ENCODE data around the gene M1AP. TPM values are rescaled to one million over a fixed set of nuclear protein-coding genes. Genes with fewer than 3 reads are reported as not detected.
A peak's percentile ranks its signal among the peaks of the same experiment; 100 is the strongest.

M1AP gene
- total and polyA plus RNA-seq, 9 of the 15 experiments (the other 6 are each of a cell fraction or from before 2014, with no cell fraction given): 0.06 to 0.33 (median 0.11) TPM; not detected in 4

- TF ChIP-seq HNRNPLL (IDR thresholded peaks at IDR 0.05; ENCODE audit: low read depth, low read length, poor library complexity, severe bottlenecking) (peak; percentile 57), NFIC (IDR thresholded peaks at IDR 0.05) (peak; percentile 15; the same call in 1 of the 2 replicates), SIN3B (IDR thresholded peaks at IDR 0.05; ENCODE audit: low read depth) (peak; percentile 21; the same call in 1 of the 2 replicates), CSDE1 (IDR thresholded peaks at IDR 0.05) (no peak), MAZ (CRISPR knock-in tag; conservative IDR thresholded peaks at IDR 0.05 in 1 of 2, IDR thresholded peaks at IDR 0.05 in 1 of 2) (peak in 1 of 2 experiments; percentile 43; a peak in 2 of 4 replicates), NR3C1 (CRISPR knock-in tag; IDR thresholded peaks at IDR 0.05) (0 out of 2 replicates have a peak, but pooled peaks have one; percentile 50), MNT (conservative IDR thresholded peaks at IDR 0.05) (peak in 1 of 2 experiments; percentile 12; a peak in 3 of 4 replicates), RBBP5 (IDR thresholded peaks at IDR 0.05; ENCODE audit: borderline replicate concordance, insufficient read depth, low read length, poor library complexity, severe bottlenecking) (peak; percentile 43), NR2F6 (CRISPR knock-in tag; IDR thresholded peaks at IDR 0.05) (no peak), FOS (IDR thresholded peaks at IDR 0.05; ENCODE audit: extremely low read depth, insufficient read length) (no peak)
- TF ChIP-seq, protein P1, sequence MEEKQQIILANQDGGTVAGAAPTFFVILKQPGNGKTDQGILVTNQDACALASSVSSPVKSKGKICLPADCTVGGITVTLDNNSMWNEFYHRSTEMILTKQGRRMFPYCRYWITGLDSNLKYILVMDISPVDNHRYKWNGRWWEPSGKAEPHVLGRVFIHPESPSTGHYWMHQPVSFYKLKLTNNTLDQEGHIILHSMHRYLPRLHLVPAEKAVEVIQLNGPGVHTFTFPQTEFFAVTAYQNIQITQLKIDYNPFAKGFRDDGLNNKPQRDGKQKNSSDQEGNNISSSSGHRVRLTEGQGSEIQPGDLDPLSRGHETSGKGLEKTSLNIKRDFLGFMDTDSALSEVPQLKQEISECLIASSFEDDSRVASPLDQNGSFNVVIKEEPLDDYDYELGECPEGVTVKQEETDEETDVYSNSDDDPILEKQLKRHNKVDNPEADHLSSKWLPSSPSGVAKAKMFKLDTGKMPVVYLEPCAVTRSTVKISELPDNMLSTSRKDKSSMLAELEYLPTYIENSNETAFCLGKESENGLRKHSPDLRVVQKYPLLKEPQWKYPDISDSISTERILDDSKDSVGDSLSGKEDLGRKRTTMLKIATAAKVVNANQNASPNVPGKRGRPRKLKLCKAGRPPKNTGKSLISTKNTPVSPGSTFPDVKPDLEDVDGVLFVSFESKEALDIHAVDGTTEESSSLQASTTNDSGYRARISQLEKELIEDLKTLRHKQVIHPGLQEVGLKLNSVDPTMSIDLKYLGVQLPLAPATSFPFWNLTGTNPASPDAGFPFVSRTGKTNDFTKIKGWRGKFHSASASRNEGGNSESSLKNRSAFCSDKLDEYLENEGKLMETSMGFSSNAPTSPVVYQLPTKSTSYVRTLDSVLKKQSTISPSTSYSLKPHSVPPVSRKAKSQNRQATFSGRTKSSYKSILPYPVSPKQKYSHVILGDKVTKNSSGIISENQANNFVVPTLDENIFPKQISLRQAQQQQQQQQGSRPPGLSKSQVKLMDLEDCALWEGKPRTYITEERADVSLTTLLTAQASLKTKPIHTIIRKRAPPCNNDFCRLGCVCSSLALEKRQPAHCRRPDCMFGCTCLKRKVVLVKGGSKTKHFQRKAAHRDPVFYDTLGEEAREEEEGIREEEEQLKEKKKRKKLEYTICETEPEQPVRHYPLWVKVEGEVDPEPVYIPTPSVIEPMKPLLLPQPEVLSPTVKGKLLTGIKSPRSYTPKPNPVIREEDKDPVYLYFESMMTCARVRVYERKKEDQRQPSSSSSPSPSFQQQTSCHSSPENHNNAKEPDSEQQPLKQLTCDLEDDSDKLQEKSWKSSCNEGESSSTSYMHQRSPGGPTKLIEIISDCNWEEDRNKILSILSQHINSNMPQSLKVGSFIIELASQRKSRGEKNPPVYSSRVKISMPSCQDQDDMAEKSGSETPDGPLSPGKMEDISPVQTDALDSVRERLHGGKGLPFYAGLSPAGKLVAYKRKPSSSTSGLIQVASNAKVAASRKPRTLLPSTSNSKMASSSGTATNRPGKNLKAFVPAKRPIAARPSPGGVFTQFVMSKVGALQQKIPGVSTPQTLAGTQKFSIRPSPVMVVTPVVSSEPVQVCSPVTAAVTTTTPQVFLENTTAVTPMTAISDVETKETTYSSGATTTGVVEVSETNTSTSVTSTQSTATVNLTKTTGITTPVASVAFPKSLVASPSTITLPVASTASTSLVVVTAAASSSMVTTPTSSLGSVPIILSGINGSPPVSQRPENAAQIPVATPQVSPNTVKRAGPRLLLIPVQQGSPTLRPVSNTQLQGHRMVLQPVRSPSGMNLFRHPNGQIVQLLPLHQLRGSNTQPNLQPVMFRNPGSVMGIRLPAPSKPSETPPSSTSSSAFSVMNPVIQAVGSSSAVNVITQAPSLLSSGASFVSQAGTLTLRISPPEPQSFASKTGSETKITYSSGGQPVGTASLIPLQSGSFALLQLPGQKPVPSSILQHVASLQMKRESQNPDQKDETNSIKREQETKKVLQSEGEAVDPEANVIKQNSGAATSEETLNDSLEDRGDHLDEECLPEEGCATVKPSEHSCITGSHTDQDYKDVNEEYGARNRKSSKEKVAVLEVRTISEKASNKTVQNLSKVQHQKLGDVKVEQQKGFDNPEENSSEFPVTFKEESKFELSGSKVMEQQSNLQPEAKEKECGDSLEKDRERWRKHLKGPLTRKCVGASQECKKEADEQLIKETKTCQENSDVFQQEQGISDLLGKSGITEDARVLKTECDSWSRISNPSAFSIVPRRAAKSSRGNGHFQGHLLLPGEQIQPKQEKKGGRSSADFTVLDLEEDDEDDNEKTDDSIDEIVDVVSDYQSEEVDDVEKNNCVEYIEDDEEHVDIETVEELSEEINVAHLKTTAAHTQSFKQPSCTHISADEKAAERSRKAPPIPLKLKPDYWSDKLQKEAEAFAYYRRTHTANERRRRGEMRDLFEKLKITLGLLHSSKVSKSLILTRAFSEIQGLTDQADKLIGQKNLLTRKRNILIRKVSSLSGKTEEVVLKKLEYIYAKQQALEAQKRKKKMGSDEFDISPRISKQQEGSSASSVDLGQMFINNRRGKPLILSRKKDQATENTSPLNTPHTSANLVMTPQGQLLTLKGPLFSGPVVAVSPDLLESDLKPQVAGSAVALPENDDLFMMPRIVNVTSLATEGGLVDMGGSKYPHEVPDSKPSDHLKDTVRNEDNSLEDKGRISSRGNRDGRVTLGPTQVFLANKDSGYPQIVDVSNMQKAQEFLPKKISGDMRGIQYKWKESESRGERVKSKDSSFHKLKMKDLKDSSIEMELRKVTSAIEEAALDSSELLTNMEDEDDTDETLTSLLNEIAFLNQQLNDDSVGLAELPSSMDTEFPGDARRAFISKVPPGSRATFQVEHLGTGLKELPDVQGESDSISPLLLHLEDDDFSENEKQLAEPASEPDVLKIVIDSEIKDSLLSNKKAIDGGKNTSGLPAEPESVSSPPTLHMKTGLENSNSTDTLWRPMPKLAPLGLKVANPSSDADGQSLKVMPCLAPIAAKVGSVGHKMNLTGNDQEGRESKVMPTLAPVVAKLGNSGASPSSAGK (IDR thresholded peaks at IDR 0.05): peak; percentile 55
Measured at GRCh38 chr2:74554820-74555531, 93.2 kb downstream of the M1AP start (continued).
